ENCODE results near the gene PSMC2. TPM values are rescaled to one million over a fixed set of nuclear protein-coding genes. Genes with fewer than 3 reads are reported as not detected.

Gene PSMC2
- total RNA-seq, 1 experiment from 2014 or later = 128 TPM

- Histone ChIP-seq H4K5ac (ENCODE audit: insufficient read length, low read depth, low read length) (no peak overlapping the region), H2AK5ac (ENCODE audit: insufficient read length, low read length) (no peak overlapping the region), H3K18ac (ENCODE audit: insufficient read length, low read depth, low read length) (no peak overlapping the region), H2BK12ac (ENCODE audit: insufficient read length, low read depth, low read length) (no peak overlapping the region), H2AFZ (ENCODE audit: low read length) (no peak overlapping the region), H3K56ac (ENCODE audit: insufficient read length, low read depth, low read length) (no peak overlapping the region), H3K23me2 (ENCODE audit: insufficient read length, low read depth, low read length, poor library complexity, severe bottlenecking) (peaks cover 5% of the 10 kb centered on the region), H4K20me1 (ENCODE audit: control insufficient read depth, insufficient read depth, insufficient read length) (no peaks in the 10 kb centered on the region), H3K79me2 (ENCODE audit: insufficient read depth, low read length) (peaks cover 38% of the 10 kb centered on the region), H3K27me3 (ENCODE audit: insufficient read depth, low read length) (no peaks in the 10 kb centered on the region), H3K27ac (ENCODE audit: insufficient read length, low read depth, low read length) (no peak overlapping the region), H4K91ac (ENCODE audit: insufficient read length, low read depth, low read length) (no peak overlapping the region), H3K4me2 (ENCODE audit: insufficient read depth, insufficient read length, low read length) (no peak overlapping the region), H3K23ac (ENCODE audit: insufficient read length, low read depth, low read length) (no peak overlapping the region), H3K14ac (ENCODE audit: insufficient read depth, low read length) (no peak overlapping the region), H2BK20ac (ENCODE audit: low read depth, low read length, poor library complexity, severe bottlenecking) (no peak overlapping the region), H4K8ac (replicated peaks; ENCODE audit: insufficient read length, low read depth, low read length) (no peak overlapping the region), H2BK120ac (ENCODE audit: low read depth, low read length, poor library complexity, severe bottlenecking) (no peak overlapping the region), H3K4me1 (ENCODE audit: insufficient read depth, low read length) (no peaks in the 10 kb centered on the region), H3K4ac (ENCODE audit: low read depth, low read length) (no peak overlapping the region), H3K79me1 (ENCODE audit: insufficient read depth, low read depth, low read length, poor library complexity, severe bottlenecking) (peaks cover 6% of the 10 kb centered on the region), H3K9me3 (ENCODE audit: control insufficient read depth, low read depth, low read length) (no peaks in the 10 kb centered on the region), H3T11ph (ENCODE audit: low read length) (no peak overlapping the region), H2BK15ac (ENCODE audit: low read depth, low read length) (no peak overlapping the region), H3K9ac (ENCODE audit: extremely low read depth, insufficient read length, low read length) (no peak overlapping the region), H2BK5ac (ENCODE audit: insufficient read length, low read length) (no peak overlapping the region)
- H3K4me3 Mint-ChIP-seq = no peak overlapping the region
- no peak overlapping the region for H3K27ac Mint-ChIP-seq
- no peaks in the 10 kb centered on the region for H3K27me3 Mint-ChIP-seq (ENCODE audit: low read depth)
- TF ChIP-seq CTCF (conservative IDR thresholded peaks at IDR 0.05) = no peak
- peaks cover 15 to 20% of the 10 kb centered on the region in 2 experiments for H3K4me1 Mint-ChIP-seq
- no peaks in the 10 kb centered on the region; a peak in 1 of 5 replicates for H3K9me3 Mint-ChIP-seq
- H3K36me3 Mint-ChIP-seq (ENCODE audit: insufficient read depth in 1 of 3, low read depth in 3 of 3) = peaks cover 6 to 15% (median 8%) of the 10 kb centered on the region in 3 experiments; a peak in 6 of 7 replicates
- no CpG with 5 or more reads among the region's 5 CpGs for WGBS (ENCODE audit: extremely low coverage, insufficient read length, low lambda C conversion rate)
- DNase-seq = no peak
Measured at GRCh38 chr7:103346396-103346795, 1.0 kb upstream of the PSMC2 start.
